T-helper 17 cell (primary cell): ENCODE results near the gene CNNM2. TPM values are rescaled to one million over a fixed set of nuclear protein-coding genes. Genes with fewer than 3 reads are reported as not detected.

ENCODE experiments used
- ATAC-seq: fragments of 150-1000 bp; cut with Tn5 transposase; 2 replicates; pipeline ENCODE4 v1.10.0; 2021; ENCODE audit warnings: mild to moderate bottlenecking, moderate library complexity
- DNase-seq, 3 donors: peaks; one replicate each; pipeline versions ENCODE4 v3.0.0 to v3.0.0-alpha.2; 2020 to 2021
- H3K9me3 ChIP-seq: one replicate; pipeline ENCODE4 v1.7.0; 2013; ENCODE audit warnings: low read length, mild to moderate bottlenecking; ENCODE audit not compliant: control insufficient read depth, poor library complexity, severe bottlenecking
- H3K27ac Mint-ChIP-seq: one replicate; pipeline ENCODE4 v1.8.0; 2022; ENCODE audit warnings: mild to moderate bottlenecking, moderate library complexity, mixed read lengths
- H3K27me3 Mint-ChIP-seq: one replicate; pipeline ENCODE4 v1.8.0; 2022; ENCODE audit warnings: mixed read lengths
- H3K36me3 Mint-ChIP-seq: one replicate; pipeline ENCODE4 v1.8.0; 2022; ENCODE audit warnings: low read depth, mixed read lengths
- H3K4me1 Mint-ChIP-seq: one replicate; pipeline ENCODE4 v1.8.0; 2022; ENCODE audit warnings: mild to moderate bottlenecking, mixed read lengths
- H3K4me3 Mint-ChIP-seq: one replicate; pipeline ENCODE4 v1.8.0; 2022; ENCODE audit warnings: mild to moderate bottlenecking, moderate library complexity, mixed read lengths
- total RNA-seq, 4 donors: library from RNA in 2 of 4; stranded (reverse) in 2 of 4; gene quantifications; one replicate each; pipeline ENCODE4 v1.2.3 and lab custom pipeline; 2022 to 2026

CNNM2 gene
- total RNA-seq, 2 donors from 2014 or later = 9.2 to 12.5 TPM

- ATAC-seq (no peak), DNase-seq (no peak)
- H3K27me3 Mint-ChIP-seq = no peaks in the 10 kb centered on the region
- no peaks in the 10 kb centered on the region for H3K4me1 Mint-ChIP-seq
- H3K9me3 ChIP-seq = no peaks in the 10 kb centered on the region
- no peak overlapping the region for H3K27ac Mint-ChIP-seq
- H3K36me3 Mint-ChIP-seq = peaks cover 5% of the 10 kb centered on the region
- H3K4me3 Mint-ChIP-seq = no peak overlapping the region
Measured at GRCh38 chr10:103079946-103080345, 161.9 kb downstream of the CNNM2 start.

GRCh38 chr10:103080891-103081581 is 162.9 kb downstream of the CNNM2 start:
- peak overlapping the region; percentile 66 for H3K27ac Mint-ChIP-seq
- H3K4me3 Mint-ChIP-seq = no peak overlapping the region
- ATAC-seq (no peak), DNase-seq (no peak)
- peaks cover 5% of the 10 kb centered on the region for H3K36me3 Mint-ChIP-seq
- H3K27me3 Mint-ChIP-seq = no peaks in the 10 kb centered on the region
- no peaks in the 10 kb centered on the region for H3K9me3 ChIP-seq
- no peaks in the 10 kb centered on the region for H3K4me1 Mint-ChIP-seq

- ATAC-seq (no peak), DNase-seq (no peak)
- no peaks in the 10 kb centered on the region for H3K9me3 ChIP-seq
- Mint-ChIP-seq H3K4me3 (no peak overlapping the region), H3K36me3 (peaks cover 2% of the 10 kb centered on the region), H3K27me3 (no peaks in the 10 kb centered on the region), H3K27ac (no peak overlapping the region), H3K4me1 (no peaks in the 10 kb centered on the region)
Measured at GRCh38 chr10:103082683-103083082, 164.6 kb downstream of the CNNM2 start.

GRCh38 chr10:103083266-103083976 is 165.3 kb downstream of the CNNM2 start:
- ATAC-seq (no peak), DNase-seq (no peak)
- no peaks in the 10 kb centered on the region for H3K4me1 Mint-ChIP-seq

GRCh38 chr10:103083977-103084320 is 165.9 kb downstream of the CNNM2 start:
- ATAC-seq (no peak), DNase-seq (no peak)
- no peak overlapping the region for H3K4me3 Mint-ChIP-seq
- H3K36me3 Mint-ChIP-seq = no peaks in the 10 kb centered on the region
- H3K4me1 Mint-ChIP-seq = no peaks in the 10 kb centered on the region
- H3K27me3 Mint-ChIP-seq = no peaks in the 10 kb centered on the region
- peak overlapping the region; percentile 4 for H3K27ac Mint-ChIP-seq
- H3K9me3 ChIP-seq = no peaks in the 10 kb centered on the region

More at GRCh38 chr10:103083266-103083976, 165.3 kb downstream of the CNNM2 start:
- Mint-ChIP-seq H3K36me3 (peaks cover 1% of the 10 kb centered on the region), H3K27me3 (no peaks in the 10 kb centered on the region), H3K4me3 (no peak overlapping the region), H3K27ac (peak overlapping the region; percentile 4)
- no peaks in the 10 kb centered on the region for H3K9me3 ChIP-seq

GRCh38 chr10:103086261-103086660 is 168.2 kb downstream of the CNNM2 start:
- H3K9me3 ChIP-seq = no peaks in the 10 kb centered on the region
- Mint-ChIP-seq H3K27ac (no peak overlapping the region), H3K36me3 (no peaks in the 10 kb centered on the region), H3K4me3 (no peak overlapping the region), H3K27me3 (no peaks in the 10 kb centered on the region), H3K4me1 (no peaks in the 10 kb centered on the region)
- ATAC-seq = no peak
- no peak for DNase-seq

GRCh38 chr10:103086799-103087198 is 168.7 kb downstream of the CNNM2 start:
- ATAC-seq (no peak), DNase-seq (no peak)
- no peak overlapping the region for H3K4me3 Mint-ChIP-seq
- no peaks in the 10 kb centered on the region for H3K4me1 Mint-ChIP-seq
- no peak overlapping the region for H3K27ac Mint-ChIP-seq
- H3K27me3 Mint-ChIP-seq = no peaks in the 10 kb centered on the region
- no peaks in the 10 kb centered on the region for H3K9me3 ChIP-seq
- H3K36me3 Mint-ChIP-seq = no peaks in the 10 kb centered on the region

- no peaks in the 10 kb centered on the region for H3K9me3 ChIP-seq
- Mint-ChIP-seq H3K4me3 (no peak overlapping the region), H3K27me3 (no peaks in the 10 kb centered on the region), H3K4me1 (no peaks in the 10 kb centered on the region), H3K27ac (no peak overlapping the region), H3K36me3 (no peaks in the 10 kb centered on the region)
- ATAC-seq (no peak), DNase-seq (no peak)
Measured at GRCh38 chr10:103089493-103089892, 171.4 kb downstream of the CNNM2 start.

GRCh38 chr10:103090911-103091310 is 172.8 kb downstream of the CNNM2 start:
- Mint-ChIP-seq H3K27me3 (no peaks in the 10 kb centered on the region), H3K4me1 (no peaks in the 10 kb centered on the region), H3K4me3 (no peak overlapping the region), H3K36me3 (no peaks in the 10 kb centered on the region), H3K27ac (peak overlapping the region; percentile 53)
- ATAC-seq = no peak
- DNase-seq = no peak
- H3K9me3 ChIP-seq = no peaks in the 10 kb centered on the region

GRCh38 chr10:103095005-103095404 is 176.9 kb downstream of the CNNM2 start:
- H3K27ac Mint-ChIP-seq = no peak overlapping the region

GRCh38 chr10:103096130-103096529 is 178.0 kb downstream of the CNNM2 start:
- Mint-ChIP-seq H3K27ac (no peak overlapping the region), H3K36me3 (peaks cover 2% of the 10 kb centered on the region), H3K27me3 (no peaks in the 10 kb centered on the region), H3K4me1 (no peaks in the 10 kb centered on the region), H3K4me3 (no peak overlapping the region)
- no peak for DNase-seq
- ATAC-seq = no peak
- no peaks in the 10 kb centered on the region for H3K9me3 ChIP-seq

More at GRCh38 chr10:103095005-103095404, 176.9 kb downstream of the CNNM2 start:
- H3K4me3 Mint-ChIP-seq = no peak overlapping the region
- no peaks in the 10 kb centered on the region for H3K27me3 Mint-ChIP-seq
- no peaks in the 10 kb centered on the region for H3K9me3 ChIP-seq
- ATAC-seq (no peak), DNase-seq (no peak)
- H3K4me1 Mint-ChIP-seq = no peaks in the 10 kb centered on the region
- peaks cover 2% of the 10 kb centered on the region for H3K36me3 Mint-ChIP-seq

GRCh38 chr10:103098240-103098639 is 180.1 kb downstream of the CNNM2 start:
- Mint-ChIP-seq H3K36me3 (peaks cover 6% of the 10 kb centered on the region), H3K27me3 (no peaks in the 10 kb centered on the region), H3K27ac (no peak overlapping the region), H3K4me3 (no peak overlapping the region), H3K4me1 (peaks cover 4% of the 10 kb centered on the region)
- H3K9me3 ChIP-seq = no peaks in the 10 kb centered on the region
- DNase-seq (no peak), ATAC-seq (no peak)

- DNase-seq (no peak), ATAC-seq (no peak)
- H3K36me3 Mint-ChIP-seq = peaks cover 6% of the 10 kb centered on the region
- H3K4me1 Mint-ChIP-seq = peaks cover 4% of the 10 kb centered on the region
- no peak overlapping the region for H3K27ac Mint-ChIP-seq
- no peaks in the 10 kb centered on the region for H3K27me3 Mint-ChIP-seq
- no peak overlapping the region for H3K4me3 Mint-ChIP-seq
- H3K9me3 ChIP-seq = no peaks in the 10 kb centered on the region
Measured at GRCh38 chr10:103100620-103101019, 182.5 kb downstream of the CNNM2 start.

- Mint-ChIP-seq H3K4me1 (peaks cover 4% of the 10 kb centered on the region), H3K27ac (peak overlapping the region; percentile 39), H3K36me3 (peaks cover 6% of the 10 kb centered on the region), H3K4me3 (no peak overlapping the region), H3K27me3 (no peaks in the 10 kb centered on the region)
- no peaks in the 10 kb centered on the region for H3K9me3 ChIP-seq
- DNase-seq (no peak), ATAC-seq (no peak)
Measured at GRCh38 chr10:103102195-103102594, 184.1 kb downstream of the CNNM2 start.
